GM18858 (cell line): Measurements from ENCODE around the gene PRKCB.
"Not testable (repeated sequence)": the region's sequence is repeated elsewhere in the genome, so short reads cannot be mapped to it uniquely, and the experiment has no call there.

Source experiments
- ATAC-seq: cut with Tn5 transposase; IDR thresholded peaks from one replicate; pipeline ENCODE4 v1.9.1; 2021; ENCODE audit not compliant: unreplicated experiment

The PRKCB gene

GRCh38 chr16:23901178-23902033 is 65.6 kb downstream of the PRKCB start:
- no peak for ATAC-seq

- no peak for ATAC-seq
Observed at GRCh38 chr16:23902034-23902747, 66.4 kb downstream of the PRKCB start.

GRCh38 chr16:23902748-23903414 is 67.1 kb downstream of the PRKCB start:
- no peak for ATAC-seq

- ATAC-seq, result no peak
Observed at GRCh38 chr16:23905027-23905426, 69.2 kb downstream of the PRKCB start.

- ATAC-seq, result no peak
Observed at GRCh38 chr16:23907457-23907902, 71.7 kb downstream of the PRKCB start.

- ATAC-seq, result no peak
Observed at GRCh38 chr16:23907903-23908302, 72.1 kb downstream of the PRKCB start.

- no peak for ATAC-seq
Observed at GRCh38 chr16:23908790-23909189, 73.0 kb downstream of the PRKCB start.

GRCh38 chr16:23909792-23910418 is 74.1 kb downstream of the PRKCB start:
- no peak for ATAC-seq

- ATAC-seq, result no peak
Observed at GRCh38 chr16:23914946-23915530, 79.3 kb downstream of the PRKCB start.

- not testable (repeated sequence) for ATAC-seq
Observed at GRCh38 chr16:23916552-23916951, 80.8 kb downstream of the PRKCB start.

- peak; percentile 74 for ATAC-seq
Observed at GRCh38 chr16:23917621-23918020, 81.8 kb downstream of the PRKCB start.

GRCh38 chr16:23920446-23920845 is 84.7 kb downstream of the PRKCB start:
- ATAC-seq, result no peak

- no peak for ATAC-seq
Observed at GRCh38 chr16:23920899-23921298, 85.1 kb downstream of the PRKCB start.

GRCh38 chr16:23922406-23922805 is 86.6 kb downstream of the PRKCB start:
- ATAC-seq, result no peak

GRCh38 chr16:23924128-23924527 is 88.3 kb downstream of the PRKCB start:
- ATAC-seq, result peak; percentile 58

GRCh38 chr16:23927796-23928195 is 92.0 kb downstream of the PRKCB start:
- no peak for ATAC-seq

- no peak for ATAC-seq
Observed at GRCh38 chr16:23929237-23929636, 93.5 kb downstream of the PRKCB start.

- no peak for ATAC-seq
Observed at GRCh38 chr16:23929856-23930255, 94.1 kb downstream of the PRKCB start.

- ATAC-seq, result no peak
Observed at GRCh38 chr16:23930791-23931190, 95.0 kb downstream of the PRKCB start.

GRCh38 chr16:23931199-23931598 is 95.4 kb downstream of the PRKCB start:
- ATAC-seq, result no peak

- not testable (repeated sequence) for ATAC-seq
Observed at GRCh38 chr16:23933650-23934049, 97.9 kb downstream of the PRKCB start.
